Astrocyte of the hippocampus (primary cell): Measurements from ENCODE around the gene COIL.

Experiments used
- DNase-seq: peaks from one replicate; pipeline ENCODE4 v3.0.0; 2011; ENCODE audit warnings: low read depth, low spot score

COIL gene

DNA sequence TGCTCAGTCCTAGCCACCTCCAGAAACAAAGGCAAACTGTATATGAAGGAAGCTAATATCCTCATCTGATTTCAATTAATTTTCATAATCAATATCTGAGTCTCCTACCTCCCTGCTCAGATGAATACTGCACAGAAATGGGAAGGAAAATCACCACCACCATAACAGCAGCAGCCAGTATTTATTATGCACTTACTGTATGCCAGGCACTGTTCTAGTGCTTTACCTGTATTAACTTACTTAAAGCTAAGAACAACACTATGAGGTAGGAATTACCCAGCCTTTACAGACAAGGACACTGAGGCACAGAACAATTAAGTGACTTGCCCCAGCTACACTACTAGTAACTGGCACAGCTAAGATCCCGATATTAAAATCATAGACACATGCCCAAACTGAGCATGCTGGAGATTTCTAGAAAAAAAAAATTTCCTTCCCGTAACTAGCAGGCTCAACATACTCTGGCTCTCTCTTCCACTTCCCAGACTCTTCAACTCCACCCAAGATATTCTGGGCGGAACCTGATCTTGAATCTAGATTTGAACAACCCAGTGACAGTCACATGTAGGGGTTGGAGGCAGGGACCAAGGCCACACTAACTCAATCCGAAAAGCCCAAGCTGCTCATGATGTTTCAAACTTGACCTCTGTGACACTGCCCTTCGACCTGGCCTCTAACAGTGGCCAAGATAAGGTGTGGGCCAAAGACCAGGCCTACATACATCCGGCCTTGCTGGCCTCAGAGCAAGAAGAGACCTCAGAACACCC lies 50.9 kb downstream of the COIL start:
- no peak for DNase-seq

GRCh38 chr17:56908001-56908542 lies 52.8 kb downstream of the COIL start:
- no peak for DNase-seq

DNA sequence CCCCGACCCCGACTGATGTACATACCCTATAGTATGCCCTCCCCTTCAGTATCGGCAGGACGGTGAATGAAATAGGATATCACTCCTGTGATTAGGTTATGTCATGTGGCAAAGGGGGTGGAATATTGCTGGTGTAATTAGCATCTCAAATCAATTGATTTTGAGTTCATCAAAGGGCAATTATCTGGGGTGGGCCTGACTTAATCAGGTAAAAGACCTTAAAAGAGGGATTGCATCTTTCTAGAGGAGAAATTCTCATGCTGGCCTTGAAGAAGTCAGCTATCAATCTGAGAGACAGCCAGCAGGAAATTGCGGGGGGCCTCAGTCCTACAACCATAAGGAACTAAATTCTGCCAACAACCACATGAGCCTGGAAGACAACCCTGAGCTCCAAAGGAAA lies 57.3 kb downstream of the COIL start:
- no peak for DNase-seq

DNA sequence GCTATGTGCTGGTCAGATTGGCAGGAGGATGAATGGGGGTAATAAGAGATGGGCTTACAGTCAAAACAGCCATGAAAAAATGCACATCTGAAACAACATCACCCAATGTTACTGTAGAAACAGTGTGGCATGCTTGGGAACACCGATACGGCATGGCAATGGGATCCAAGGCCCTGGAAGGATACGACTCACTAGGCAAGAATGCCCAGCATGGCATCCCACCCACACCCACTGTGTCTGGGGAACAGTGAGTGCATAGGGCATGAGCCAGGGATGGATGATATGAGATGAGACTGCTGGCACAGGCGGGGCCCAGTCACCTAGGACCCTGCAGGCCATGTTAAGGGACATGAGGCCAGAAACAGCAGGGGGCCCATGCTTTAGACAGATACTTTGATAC lies 58.5 kb downstream of the COIL start:
- peak; percentile 71 for DNase-seq

DNA sequence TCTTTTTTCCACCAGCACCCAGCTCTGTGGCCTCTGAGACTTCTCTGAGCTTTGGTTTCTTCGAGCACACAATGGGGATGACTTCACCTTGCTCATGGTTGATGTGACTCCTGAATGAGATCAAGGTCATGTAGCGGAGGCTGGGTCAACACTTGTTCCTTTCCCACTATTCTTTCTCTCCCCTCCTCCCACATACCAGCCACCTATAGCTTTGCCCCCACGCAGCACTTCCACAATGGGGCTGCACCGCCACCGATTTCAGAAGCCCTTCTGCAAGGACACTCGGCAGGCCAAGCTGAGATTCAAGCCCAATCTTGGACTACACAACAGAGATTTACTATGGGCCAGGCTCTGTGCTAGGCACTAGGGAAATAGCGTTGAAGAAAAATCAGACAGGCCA lies 61.4 kb downstream of the COIL start:
- DNase-seq: no peak

GRCh38 chr17:56898874-56899273 lies 62.0 kb downstream of the COIL start:
- no peak for DNase-seq

DNA sequence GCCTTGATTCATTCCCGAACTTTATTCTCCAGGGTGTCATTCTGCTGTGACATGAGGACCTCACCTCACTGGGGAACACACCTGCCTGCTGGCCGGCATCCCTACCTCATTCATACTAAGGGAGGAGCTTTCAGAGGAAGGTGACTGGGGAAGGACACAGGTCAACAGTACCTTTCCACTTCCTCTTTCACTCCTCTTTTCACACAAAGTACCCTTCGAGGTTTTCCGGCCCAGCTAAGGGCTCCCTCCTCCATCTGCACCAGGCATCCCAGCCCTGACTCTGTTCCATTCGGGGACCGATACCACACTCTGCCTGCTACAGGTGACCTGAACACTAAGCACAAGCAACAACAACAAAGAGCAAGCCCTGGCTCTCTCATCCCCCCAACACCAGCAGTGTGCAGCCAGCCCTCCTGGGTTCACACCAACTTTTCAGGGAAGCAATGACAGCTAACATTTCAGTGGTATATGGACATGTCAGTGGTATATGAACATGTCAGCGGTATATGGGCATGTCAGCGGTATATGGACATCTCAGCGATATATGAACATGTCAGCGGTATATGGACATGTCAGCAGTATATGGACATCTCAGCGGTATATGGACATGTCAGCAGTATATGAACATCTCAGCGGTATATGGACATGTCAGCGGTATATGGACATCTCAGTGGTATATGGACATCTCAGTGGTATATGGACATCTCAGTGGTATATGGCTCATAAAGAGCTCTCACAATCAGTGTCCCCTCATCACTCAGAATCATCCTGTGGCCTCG lies 63.0 kb downstream of the COIL start:
- no peak for DNase-seq

DNA sequence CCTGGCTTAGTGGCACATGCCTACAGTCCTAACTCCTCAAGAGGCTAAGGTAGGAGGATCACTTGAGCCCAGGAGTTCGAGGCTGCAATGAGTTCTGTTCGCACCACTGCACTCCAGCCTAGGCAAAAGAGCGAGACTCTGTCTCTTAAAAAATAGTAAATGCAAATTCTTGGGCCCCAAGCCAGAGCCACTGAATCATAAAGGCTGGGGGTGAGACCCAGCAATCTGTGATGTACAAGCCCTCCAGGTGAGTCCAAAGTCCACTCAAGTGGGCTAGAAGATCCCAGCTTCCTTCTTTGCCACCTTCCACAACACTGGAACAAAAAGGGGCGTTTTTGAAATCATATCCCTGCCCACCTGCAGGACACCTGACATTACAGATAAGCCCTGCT lies 63.9 kb downstream of the COIL start:
- DNase-seq: no peak

DNA sequence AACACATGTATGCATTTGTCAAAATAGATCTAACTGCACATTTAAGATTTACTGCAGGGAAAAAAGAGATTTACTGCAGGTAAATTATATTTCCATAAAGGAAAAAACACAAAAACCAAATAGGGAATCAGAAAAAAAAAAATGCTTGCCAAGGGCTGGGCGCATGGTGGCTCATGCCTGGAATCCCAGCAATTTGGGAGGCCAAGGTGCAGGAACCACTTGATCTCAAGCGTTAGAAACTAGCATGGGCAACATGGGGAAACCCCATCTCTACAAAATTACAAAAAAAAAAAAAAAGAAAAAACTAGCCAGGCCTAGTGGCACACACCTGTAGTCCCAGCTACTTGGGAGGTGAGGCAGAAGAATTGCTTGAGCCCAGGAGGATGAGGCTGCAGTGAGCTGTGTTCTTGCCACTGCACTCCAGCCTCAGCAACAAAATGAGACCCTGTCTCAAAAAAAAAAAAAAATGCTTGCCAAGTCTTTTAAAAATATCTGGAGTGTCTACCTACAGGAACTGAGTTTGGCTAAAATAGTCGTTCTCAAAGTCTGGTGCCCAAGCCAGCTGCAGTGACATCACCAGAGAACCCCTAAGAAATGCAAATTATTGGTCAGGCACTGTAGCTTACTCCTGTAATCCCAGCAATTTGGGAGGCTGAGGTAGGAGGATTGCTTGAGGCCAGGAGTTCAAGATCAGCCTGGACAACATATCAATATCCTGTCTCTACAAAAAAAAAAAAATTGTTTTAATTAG lies 64.5 kb downstream of the COIL start:
- no peak for DNase-seq

- no peak for DNase-seq
These were observed 65.9 kb downstream of the COIL start for GRCh38 chr17:56894859-56895455.

DNA sequence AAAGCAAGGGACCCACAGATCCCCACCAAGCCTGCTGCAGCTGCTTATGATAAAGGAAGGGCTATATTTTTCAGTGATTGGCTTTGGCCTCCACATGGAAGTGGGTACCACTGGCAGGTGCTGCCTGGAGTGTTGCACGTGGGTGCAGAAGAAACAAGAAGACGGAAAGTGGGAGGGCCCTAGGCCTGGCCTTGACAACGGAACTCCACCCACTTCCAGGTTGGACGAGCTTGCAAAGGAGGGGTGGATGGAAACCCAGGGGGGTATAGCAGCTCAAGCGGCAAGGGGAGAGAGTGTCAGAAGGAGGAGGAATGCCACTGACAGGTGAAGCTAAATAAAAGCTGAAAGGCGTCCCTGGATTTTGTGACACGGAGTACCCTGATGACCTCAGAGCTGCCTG lies 67.3 kb downstream of the COIL start:
- no peak for DNase-seq

DNA sequence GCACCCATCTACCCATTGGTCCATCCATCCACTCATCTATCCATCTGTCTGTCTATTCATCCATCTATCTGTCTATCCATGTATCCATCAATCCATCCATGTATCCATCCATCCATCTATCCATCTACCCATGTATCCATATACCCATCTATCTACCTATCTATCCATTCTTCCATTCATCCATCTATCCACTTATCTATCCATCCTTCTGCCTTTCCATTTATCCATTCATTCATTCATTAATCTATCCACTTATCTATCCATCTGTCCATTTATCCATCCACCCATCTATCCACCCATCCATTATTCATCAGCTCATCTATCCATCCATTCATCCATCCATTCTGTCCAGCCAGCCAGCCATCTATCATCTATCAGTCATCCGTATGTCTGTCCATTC lies 68.5 kb downstream of the COIL start:
- no peak for DNase-seq

GRCh38 chr17:56891751-56892150 lies 69.1 kb downstream of the COIL start:
- no peak for DNase-seq

DNA sequence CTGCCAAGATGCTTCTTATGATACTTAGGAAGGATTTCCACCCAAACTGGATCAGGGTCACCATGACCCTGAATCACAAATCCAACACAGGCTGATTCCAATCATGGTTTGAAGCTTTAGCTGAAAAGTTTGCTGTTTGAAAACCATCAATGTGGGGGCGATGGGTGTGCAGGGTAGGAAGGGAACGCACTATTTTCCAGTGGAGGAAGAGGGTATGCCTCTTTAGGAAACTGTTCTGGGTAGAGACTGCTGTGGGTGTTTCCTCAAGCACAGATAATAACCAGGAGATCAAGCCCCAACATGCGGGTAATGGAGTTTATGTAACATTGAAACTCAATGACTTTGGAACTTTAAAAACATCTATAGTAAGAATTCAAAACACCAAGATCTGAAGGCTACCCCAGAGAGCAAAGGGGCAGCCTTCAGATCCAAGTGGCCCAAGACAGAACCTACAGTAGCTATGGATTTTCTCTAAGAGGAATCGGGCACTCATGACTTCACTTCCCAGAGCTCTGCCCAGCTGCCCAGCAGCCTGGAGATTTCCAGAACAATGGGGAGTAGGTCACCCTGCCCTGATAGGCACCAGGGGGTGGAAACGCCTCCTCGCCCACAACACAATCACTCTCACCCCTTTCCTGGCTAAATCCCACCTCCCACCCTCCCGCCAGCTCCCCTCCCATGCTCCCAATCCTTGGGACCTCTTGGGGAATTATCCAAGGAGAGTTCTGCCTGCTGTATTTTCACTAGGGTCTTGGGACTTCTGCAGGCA lies 69.8 kb downstream of the COIL start:
- DNase-seq: no peak

DNA sequence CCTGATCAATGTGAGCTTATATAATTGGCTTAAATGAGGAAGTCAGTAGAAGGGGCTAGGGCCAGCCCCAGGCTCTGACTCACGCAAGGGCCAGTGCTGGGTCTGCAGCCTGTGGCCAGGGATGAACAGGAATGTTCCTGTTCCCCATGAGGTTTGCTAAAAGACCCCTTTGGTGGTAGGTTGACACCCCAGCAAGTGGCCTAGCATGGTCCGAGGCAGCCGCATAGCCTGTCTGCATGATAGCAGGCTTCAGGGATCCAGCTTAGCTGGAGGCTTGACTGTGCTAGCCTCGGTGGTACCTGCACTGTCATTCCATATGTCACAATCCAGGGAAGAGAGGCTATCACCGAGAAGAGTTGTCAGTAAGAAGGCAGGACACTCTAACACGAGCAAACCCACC lies 70.5 kb downstream of the COIL start:
- DNase-seq: no peak
